BJ (cell line): ENCODE results near the gene SCD5. TPM values are rescaled to one million over a fixed set of nuclear protein-coding genes. Genes with fewer than 3 reads are reported as not detected.

Experiments
- CTCF ChIA-PET: fragments of 350-600 bp; formaldehyde crosslinking; extraction: SDS; loops from one replicate; lab custom pipeline; 2021; ENCODE audit warnings: antibody characterized with exemption, inconsistent platforms; lab: Yijun Ruan, JAX
- POLR2A ChIA-PET: fragments of 300-600 bp; sonication (Branson Sonifier 250); formaldehyde crosslinking; extraction: SDS; loops from one replicate; lab custom pipeline; 2021; ENCODE audit warnings: antibody characterized with exemption; lab: Charles Lee
- DNase-seq: peaks from one replicate; pipeline ENCODE4 v3.0.0-alpha.2; 2011; ENCODE audit warnings: low read depth
- H3K27me3 ChIP-seq: 2 replicates; pipeline ENCODE4 v1.6.0; 2011; ENCODE audit warnings: low read length; ENCODE audit not compliant: control insufficient read depth, insufficient read depth
- H3K36me3 ChIP-seq: 2 replicates; pipeline ENCODE4 v1.5.1; 2011; ENCODE audit warnings: low read length; ENCODE audit not compliant: control insufficient read depth, insufficient read depth
- H3K4me3 ChIP-seq: 2 replicates; pipeline ENCODE4 v1.5.1; 2011; ENCODE audit warnings: low read depth, mild to moderate bottlenecking, control low read depth, low read length
- CTCF ChIP-seq: IDR thresholded peaks from 2 replicates; pipeline ENCODE4 v1.5.1; 2011; ENCODE audit warnings: low read depth, mild to moderate bottlenecking, control low read depth, inconsistent platforms, low read length, moderate library complexity; ENCODE audit not compliant: insufficient read depth
- polyA plus RNA-seq: library from polyadenylated mRNA; depleted of rRNA; stranded (reverse); fragments of >200 nt; gene quantifications from 2 replicates; pipeline ENCODE4 v1.2.3, GENCODE V29; 2011

Gene SCD5
- polyA plus RNA-seq, 1 experiment = 32.5 TPM

- POLR2A ChIA-PET = no interaction called here
- no peaks in the 10 kb centered on the region for H3K36me3 ChIP-seq
- CTCF ChIA-PET = interaction anchor here (0.8 to 1.3 kb wide), 4 partner anchors 10 to 50 kb away, joined by 3 to 5 read pairs (median 4); partner anchors contain the start of gene SCD5
- H3K27me3 ChIP-seq = no peaks in the 10 kb centered on the region
- no peak overlapping the region for H3K4me3 ChIP-seq
- TF ChIP-seq CTCF = no peak
- DNase-seq = no peak
Measured at GRCh38 chr4:82748810-82749470, 49.7 kb downstream of the SCD5 start.

DNA sequence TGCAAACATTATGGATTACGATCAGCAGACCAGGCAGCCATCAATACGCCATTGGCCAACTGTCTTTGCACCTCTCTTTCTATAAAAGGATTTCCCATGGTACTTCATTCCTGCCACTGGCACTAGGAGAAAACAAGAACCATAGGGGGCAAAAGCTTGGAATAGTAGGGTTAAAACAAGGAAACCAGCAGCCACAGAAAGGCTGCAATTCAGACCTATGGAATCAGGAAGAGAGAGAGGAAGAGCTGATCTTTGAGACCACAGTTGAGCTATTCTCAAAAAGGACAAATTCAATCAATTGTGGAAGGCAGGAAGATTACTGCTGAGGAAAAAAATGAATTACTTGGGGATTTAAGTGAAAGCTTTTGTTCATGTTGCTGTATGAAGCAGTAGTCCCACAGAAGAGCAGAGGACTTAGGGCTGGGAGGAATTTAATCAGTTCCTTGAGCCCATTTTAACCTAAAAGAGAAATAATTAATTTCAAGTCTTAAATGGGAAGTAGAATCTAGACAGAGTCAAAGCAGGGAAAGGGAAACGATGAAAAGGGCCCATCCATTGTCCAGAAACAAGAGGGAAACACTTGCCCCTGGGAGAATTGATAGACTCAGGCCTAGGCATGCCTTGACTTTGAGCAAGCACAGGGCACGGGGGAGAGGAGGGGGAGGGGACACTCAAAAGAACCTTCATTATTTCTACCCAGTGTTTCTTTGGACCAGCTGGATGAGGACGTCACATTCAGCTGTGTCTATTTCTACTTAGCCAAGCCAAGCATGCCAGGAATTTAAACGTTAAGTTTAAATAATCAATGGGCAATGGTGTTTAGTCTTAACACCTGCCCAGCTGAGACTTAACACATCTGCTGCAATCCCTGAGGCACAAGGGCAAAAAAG is 50.7 kb downstream of the SCD5 start:
- no peak overlapping the region for H3K4me3 ChIP-seq
- TF ChIP-seq CTCF = no peak
- ChIA-PET POLR2A (no interaction called here), CTCF (interaction anchor here (0.8 to 1.0 kb wide), 3 partner anchors 9 to 55 kb away, joined by 3 to 4 read pairs (median 3); partner anchors contain the start of gene SCD5)
- no peaks in the 10 kb centered on the region for H3K36me3 ChIP-seq
- no peaks in the 10 kb centered on the region for H3K27me3 ChIP-seq
- no peak for DNase-seq

GRCh38 chr4:82746705-82747574 is 51.7 kb downstream of the SCD5 start:
- no peak overlapping the region for H3K4me3 ChIP-seq
- no peak for DNase-seq
- H3K36me3 ChIP-seq = no peaks in the 10 kb centered on the region
- no peak for TF ChIP-seq CTCF
- no peaks in the 10 kb centered on the region for H3K27me3 ChIP-seq
- CTCF ChIA-PET = interaction anchor here (0.8 kb wide), 1 partner anchor 56 kb away, joined by 3 read pairs; no protein-coding TSS in a partner anchor
- POLR2A ChIA-PET = no interaction called here

GRCh38 chr4:82745173-82745842 is 53.3 kb downstream of the SCD5 start:
- no peak overlapping the region for H3K4me3 ChIP-seq
- H3K27me3 ChIP-seq = no peaks in the 10 kb centered on the region
- CTCF ChIA-PET = no interaction called here
- DNase-seq = peak; percentile 47
- no peaks in the 10 kb centered on the region for H3K36me3 ChIP-seq
- POLR2A ChIA-PET = no interaction called here
- no peak for TF ChIP-seq CTCF
